Mucosa of descending colon (tissue), 3 donors: ENCODE results near the gene SUCLG2. TPM values are rescaled to one million over a fixed set of nuclear protein-coding genes. Genes with fewer than 3 reads are reported as not detected.
A peak's percentile ranks its signal among the peaks of the same experiment; 100 is the strongest.

Source experiments
- ATAC-seq: fragments of 200-7000 bp; cut with Tn5 transposase; one replicate; pipeline ENCODE4 v1.9.1; 2020; ENCODE audit warnings: mild to moderate bottlenecking, moderate library complexity
- DNase-seq, 3 donors: peaks; one replicate each; pipeline ENCODE4 v3.0.0-alpha.2; 2020
- H3K36me3 ChIP-seq: fragments of 200-600 bp; one replicate; pipeline ENCODE4 v1.8.0; 2021; ENCODE audit warnings: low read depth, mild to moderate bottlenecking
- H3K4me1 ChIP-seq: fragments of 200-600 bp; one replicate; pipeline ENCODE4 v1.8.0; 2021; ENCODE audit warnings: low read depth, mild to moderate bottlenecking
- H3K4me3 ChIP-seq: fragments of 200-600 bp; one replicate; pipeline ENCODE4 v1.8.0; 2021; ENCODE audit warnings: mild to moderate bottlenecking
- H3K9me3 ChIP-seq: fragments of 200-600 bp; one replicate; pipeline ENCODE4 v1.8.0; 2021; ENCODE audit warnings: mild to moderate bottlenecking
- CTCF ChIP-seq: fragments of 200-600 bp; IDR thresholded peaks from one replicate; pipeline ENCODE4 v1.8.0; 2022; ENCODE audit warnings: antibody characterized with exemption, mild to moderate bottlenecking
- intact Hi-C, 2 donors: fragments of 100-400 bp; cut with DNase I in 1 of 2; cut with micrococcal nuclease in 1 of 2; formaldehyde crosslinking; loops; one replicate each; pipeline versions ENCODE4 v1.11.0 to v1.11.1; 2022; cut with DNase I, micrococcal nuclease
- total RNA-seq, 3 donors: library from RNA; stranded (reverse); fragmentation: NEBNext Ultra II Directional in 2 of 3; extraction: Animal tissue kit (Norgen Biotek cat#: 25700) in 2 of 3; gene quantifications; one replicate each; pipeline versions ENCODE4 v1.2.1 to v1.2.4, GENCODE V29; 2021 to 2023
- donor health status: DM: no; HTN: no; CAD: no; lungs with moderate emphysema.
- donor health status: DM: no; HTN: no; CAD: no.
- donor health status: DM: no; HTN: yes; CAD: no.

SUCLG2 gene
- total RNA-seq, 3 donors from 2014 or later = 136 to 238 (median 153) TPM

- no peak for DNase-seq
- no peaks in the 10 kb centered on the region for H3K36me3 ChIP-seq
- H3K9me3 ChIP-seq = no peaks in the 10 kb centered on the region
- no peak overlapping the region for H3K4me3 ChIP-seq
- intact Hi-C loops = no loop called here
- ATAC-seq = no peak
- TF ChIP-seq CTCF = no peak
- no peaks in the 10 kb centered on the region for H3K4me1 ChIP-seq
Observed at GRCh38 chr3:67578416-67578815, 76.0 kb downstream of the SUCLG2 start.

- Histone ChIP-seq H3K4me3 (no peak overlapping the region), H3K4me1 (no peaks in the 10 kb centered on the region), H3K36me3 (no peaks in the 10 kb centered on the region), H3K9me3 (no peaks in the 10 kb centered on the region)
- TF ChIP-seq CTCF = no peak
- ATAC-seq = no peak
- intact Hi-C loops = no loop called here
- no peak for DNase-seq
Observed at GRCh38 chr3:67576441-67576840, 78.0 kb downstream of the SUCLG2 start.

GRCh38 chr3:67569324-67569723 lies 85.1 kb downstream of the SUCLG2 start:
- TF ChIP-seq CTCF = no peak
- Histone ChIP-seq H3K9me3 (peaks cover 6% of the 10 kb centered on the region), H3K4me3 (no peak overlapping the region), H3K36me3 (no peaks in the 10 kb centered on the region), H3K4me1 (peaks cover 9% of the 10 kb centered on the region)
- ATAC-seq (no peak), DNase-seq (peak in 1 of 3 donors; percentile 42)
- intact Hi-C loops = no loop called here

- no peak for TF ChIP-seq CTCF
Observed at GRCh38 chr3:67567893-67568292, 86.5 kb downstream of the SUCLG2 start.

GRCh38 chr3:67564973-67565372 lies 89.4 kb downstream of the SUCLG2 start:
- H3K9me3 ChIP-seq = no peaks in the 10 kb centered on the region
- intact Hi-C loops = no loop called here
- no peak overlapping the region for H3K4me3 ChIP-seq
- peaks cover 12% of the 10 kb centered on the region for H3K4me1 ChIP-seq
- H3K36me3 ChIP-seq = no peaks in the 10 kb centered on the region
- ATAC-seq (peak; percentile 84), DNase-seq (no peak)
- no peak for TF ChIP-seq CTCF

More at GRCh38 chr3:67567893-67568292, 86.5 kb downstream of the SUCLG2 start:
- intact Hi-C loops = no loop called here
- Histone ChIP-seq H3K36me3 (no peaks in the 10 kb centered on the region), H3K4me3 (no peak overlapping the region), H3K4me1 (peaks cover 12% of the 10 kb centered on the region), H3K9me3 (peaks cover 6% of the 10 kb centered on the region)
- DNase-seq = no peak
- ATAC-seq = no peak

- intact Hi-C loops = no loop called here
- DNase-seq (no peak), ATAC-seq (no peak)
- Histone ChIP-seq H3K36me3 (no peaks in the 10 kb centered on the region), H3K4me3 (no peak overlapping the region), H3K9me3 (no peaks in the 10 kb centered on the region), H3K4me1 (peaks cover 12% of the 10 kb centered on the region)
- TF ChIP-seq CTCF = no peak
Observed at GRCh38 chr3:67564008-67564407, 90.4 kb downstream of the SUCLG2 start.
